ENCODE measurements around the gene GNAL. TPM values are rescaled to one million over a fixed set of nuclear protein-coding genes. Genes with fewer than 3 reads are reported as not detected.

Gene GNAL
- total and polyA plus RNA-seq, 5 donors = 3.5 to 9.4 (median 7.8) TPM

DNA sequence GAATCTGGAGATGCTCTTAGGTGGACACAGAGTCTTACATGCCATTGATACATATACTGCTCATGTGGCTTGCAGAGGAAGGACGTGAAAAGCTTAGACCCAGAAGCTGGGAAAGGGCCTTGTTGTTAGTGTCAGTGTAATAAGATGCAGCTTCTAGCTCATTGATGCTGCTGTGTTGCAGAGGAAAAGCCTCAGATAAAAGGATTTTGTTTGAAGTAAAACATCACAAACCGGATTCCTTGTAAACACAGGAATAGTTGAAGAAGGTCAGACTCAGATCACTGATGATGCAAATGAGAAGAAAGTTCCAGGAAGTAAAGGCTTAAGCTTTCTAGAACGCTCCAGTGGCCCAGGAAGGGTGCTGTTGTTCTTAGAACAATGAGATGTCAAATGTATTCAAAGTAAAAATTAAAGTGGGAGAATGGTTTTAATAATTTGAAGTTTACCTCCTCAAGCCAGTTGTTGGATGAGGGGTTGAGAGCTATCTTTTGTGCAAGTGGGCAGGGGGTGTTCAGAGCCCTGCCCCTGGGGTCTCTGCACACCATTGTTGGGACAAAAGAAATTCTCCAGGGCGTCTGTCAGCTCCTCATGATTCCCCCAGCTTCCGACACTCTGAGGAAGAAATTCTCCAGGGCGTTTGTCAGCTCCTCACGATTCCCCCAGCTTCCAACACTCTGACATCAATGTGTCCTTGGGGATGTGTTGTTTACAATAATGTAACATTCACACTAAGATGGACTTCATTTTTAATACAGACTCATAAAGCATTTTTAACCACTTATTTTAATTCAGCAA, 100.8 kb downstream of the GNAL start:
- H3K4me3 ChIP-seq (ENCODE audit: low read length) = no peak overlapping the region
- ATAC-seq (no peak), DNase-seq (no peak)
- H3K9me3 ChIP-seq (ENCODE audit: control insufficient read depth, low read length) = no peaks in the 10 kb centered on the region
- no peak overlapping the region for H3K27ac ChIP-seq (ENCODE audit: low read length)
- H3K27me3 ChIP-seq (ENCODE audit: control insufficient read depth, insufficient read depth) = no peaks in the 10 kb centered on the region
- no peaks in the 10 kb centered on the region for H3K4me1 ChIP-seq (ENCODE audit: control insufficient read depth, insufficient read depth, low read length)
- intact Hi-C loops (cut with DNase I) = no loop called here
- WGBS = 45% methylated on average over 7 of the region's 7 CpGs

DNA sequence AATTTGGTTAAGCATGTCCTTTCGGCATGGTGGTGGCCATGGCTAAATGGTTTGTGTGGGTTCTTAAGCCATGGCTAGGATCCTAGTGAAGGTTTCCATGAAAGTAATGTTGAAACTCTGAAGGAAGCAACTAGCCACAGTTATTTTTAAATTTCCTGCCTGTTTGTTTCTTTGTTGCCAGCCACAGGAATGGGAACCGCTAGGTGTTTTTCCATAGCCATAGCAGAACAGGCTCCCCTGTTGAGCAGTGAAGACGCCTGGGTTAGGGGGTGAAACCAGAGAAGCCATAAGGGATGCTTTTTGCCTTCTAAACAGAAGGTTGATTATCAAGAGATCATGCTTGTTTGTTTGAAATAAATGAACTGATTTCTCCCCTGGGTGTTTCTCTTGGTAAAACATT, 102.1 kb downstream of the GNAL start:
- 66% methylated on average over 3 of the region's 3 CpGs for WGBS
- Histone ChIP-seq H3K4me3 (ENCODE audit: low read length) (no peak overlapping the region), H3K27me3 (ENCODE audit: control insufficient read depth, insufficient read depth) (no peaks in the 10 kb centered on the region), H3K9me3 (ENCODE audit: control insufficient read depth, low read length) (no peaks in the 10 kb centered on the region), H3K27ac (ENCODE audit: low read length) (no peak overlapping the region), H3K4me1 (ENCODE audit: control insufficient read depth, insufficient read depth, low read length) (no peaks in the 10 kb centered on the region)
- DNase-seq = no peak
- intact Hi-C loops (cut with DNase I) = no loop called here
- ATAC-seq = no peak

DNA sequence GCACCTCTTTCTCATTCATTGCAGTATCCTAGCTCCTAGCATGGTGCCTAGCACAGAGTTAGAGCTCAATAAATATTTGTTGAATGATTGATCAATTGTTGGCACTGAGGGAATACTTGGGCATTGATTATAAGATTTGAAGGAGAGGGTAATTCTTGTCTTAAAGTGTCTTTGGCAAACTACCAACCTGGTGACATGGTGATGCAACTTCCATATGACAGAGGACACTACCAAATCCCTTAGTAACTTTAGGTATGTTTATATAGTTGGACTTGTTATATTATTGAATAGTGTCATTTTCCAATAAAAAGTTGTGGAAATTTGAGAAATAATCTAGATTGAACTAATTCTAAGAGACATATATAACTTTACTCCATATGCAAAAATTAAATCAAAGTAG, 103.6 kb downstream of the GNAL start:
- intact Hi-C loops (cut with DNase I) = no loop called here
- H3K4me1 ChIP-seq (ENCODE audit: control insufficient read depth, insufficient read depth, low read length) = no peaks in the 10 kb centered on the region
- no peak overlapping the region for H3K27ac ChIP-seq (ENCODE audit: low read length)
- no peak overlapping the region for H3K4me3 ChIP-seq (ENCODE audit: low read length)
- ATAC-seq = no peak
- H3K27me3 ChIP-seq (ENCODE audit: control insufficient read depth, insufficient read depth) = no peaks in the 10 kb centered on the region
- no peak for DNase-seq
- H3K9me3 ChIP-seq (ENCODE audit: control insufficient read depth, low read length) = no peaks in the 10 kb centered on the region

DNA sequence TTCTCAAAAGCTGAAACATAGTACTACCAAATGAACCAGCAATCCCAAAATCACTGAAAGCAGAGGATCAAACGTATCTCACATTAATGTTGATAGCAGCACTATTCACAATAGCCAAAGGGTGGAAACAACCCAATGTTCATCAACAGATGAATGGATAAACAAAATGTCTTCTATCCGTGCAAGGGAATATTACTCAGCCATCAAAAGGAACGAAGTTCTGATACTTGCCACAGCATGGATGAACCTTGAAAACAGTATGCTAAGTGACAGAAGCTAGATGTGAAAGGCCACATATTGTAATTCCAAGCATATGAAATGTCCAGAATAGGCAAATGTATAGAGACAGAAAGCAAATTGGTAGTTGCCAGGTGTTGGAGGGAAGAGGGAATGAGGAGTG, 105.1 kb downstream of the GNAL start:
- no peak for DNase-seq
- 91% methylated on average over 3 of the region's 3 CpGs for WGBS
- Histone ChIP-seq H3K27ac (ENCODE audit: low read length) (no peak overlapping the region), H3K27me3 (ENCODE audit: control insufficient read depth, insufficient read depth) (no peaks in the 10 kb centered on the region), H3K9me3 (ENCODE audit: control insufficient read depth, low read length) (no peaks in the 10 kb centered on the region), H3K4me3 (ENCODE audit: low read length) (no peak overlapping the region), H3K4me1 (ENCODE audit: control insufficient read depth, insufficient read depth, low read length) (no peaks in the 10 kb centered on the region)
- no peak for ATAC-seq
- intact Hi-C loops (cut with DNase I) = no loop called here

DNA sequence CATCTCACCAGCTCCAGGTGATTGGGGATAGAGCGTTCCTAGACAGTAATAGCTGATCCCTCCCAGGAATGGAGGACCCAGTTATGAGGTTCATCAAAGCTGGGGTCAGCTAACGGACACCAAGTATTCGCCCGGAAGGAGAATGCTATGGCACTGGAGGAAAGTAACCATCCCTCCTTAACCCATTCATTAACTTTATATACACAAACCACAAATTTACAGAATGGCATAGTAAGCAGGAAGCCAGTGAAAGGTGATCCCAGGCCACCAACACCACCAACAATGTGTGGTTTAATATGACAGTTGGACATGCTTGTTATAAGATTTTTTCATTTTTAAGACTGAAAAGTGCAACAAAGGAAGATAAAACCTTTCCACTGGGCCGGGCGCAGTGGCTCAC, 106.9 kb downstream of the GNAL start:
- Histone ChIP-seq H3K27ac (ENCODE audit: low read length) (no peak overlapping the region), H3K4me1 (ENCODE audit: control insufficient read depth, insufficient read depth, low read length) (no peaks in the 10 kb centered on the region)
- WGBS = 89% methylated on average over 6 of the region's 6 CpGs

DNA sequence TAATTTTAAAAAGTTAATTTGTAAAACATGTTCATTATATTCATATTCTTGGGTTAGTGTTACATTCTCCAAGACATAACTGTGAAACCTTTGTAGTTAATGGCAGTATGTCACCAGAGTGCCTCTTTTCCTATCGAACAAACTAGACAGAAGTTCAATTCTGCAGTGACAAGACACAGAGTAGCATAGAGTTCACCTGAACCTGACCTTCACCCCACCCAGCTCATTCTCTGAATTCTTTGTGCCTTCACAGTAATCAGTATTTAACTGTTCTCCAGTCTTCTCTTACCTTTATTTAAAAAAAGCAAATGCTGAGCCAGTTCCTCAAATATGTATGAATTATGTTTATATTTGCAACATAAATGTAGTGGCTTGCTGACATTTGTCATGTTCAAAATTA, 109.2 kb downstream of the GNAL start:
- Histone ChIP-seq H3K4me3 (ENCODE audit: low read length) (no peak overlapping the region), H3K9me3 (ENCODE audit: control insufficient read depth, low read length) (no peaks in the 10 kb centered on the region), H3K27ac (ENCODE audit: low read length) (no peak overlapping the region), H3K27me3 (ENCODE audit: control insufficient read depth, insufficient read depth) (no peaks in the 10 kb centered on the region), H3K4me1 (ENCODE audit: control insufficient read depth, insufficient read depth, low read length) (no peaks in the 10 kb centered on the region)
- no peak for ATAC-seq
- DNase-seq = no peak
- 39% methylated on average over 1 of the region's 1 CpG for WGBS
- intact Hi-C loops (cut with DNase I) = no loop called here

More for the DNA sequence above, 106.9 kb downstream of the GNAL start:
- DNase-seq = no peak
- H3K27me3 ChIP-seq (ENCODE audit: control insufficient read depth, insufficient read depth) = no peaks in the 10 kb centered on the region
- no peaks in the 10 kb centered on the region for H3K9me3 ChIP-seq (ENCODE audit: control insufficient read depth, low read length)
- intact Hi-C loops (cut with DNase I) = no loop called here
- no peak overlapping the region for H3K4me3 ChIP-seq (ENCODE audit: low read length)
- no peak for ATAC-seq

DNA sequence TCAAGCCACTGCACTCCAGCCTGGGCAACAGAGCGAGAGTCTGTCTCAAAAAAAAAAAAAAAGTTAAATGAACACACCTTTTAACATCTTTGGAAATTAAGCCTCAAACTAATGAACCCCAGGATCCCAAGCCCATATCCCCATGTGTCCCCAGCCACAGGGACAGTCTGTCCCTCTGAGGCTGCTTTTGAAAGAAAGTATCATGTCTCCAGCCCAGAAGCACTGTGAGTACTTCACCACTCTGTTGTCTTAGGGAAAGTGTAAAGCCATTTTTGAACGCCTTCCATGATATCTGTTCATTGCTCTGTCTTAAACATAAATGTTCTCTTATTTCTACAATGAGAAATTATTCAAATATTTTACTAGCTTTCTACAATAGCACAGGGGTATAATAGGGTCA, 110.0 kb downstream of the GNAL start:
- Histone ChIP-seq H3K4me1 (ENCODE audit: control insufficient read depth, insufficient read depth, low read length) (no peaks in the 10 kb centered on the region), H3K27me3 (ENCODE audit: control insufficient read depth, insufficient read depth) (no peaks in the 10 kb centered on the region), H3K4me3 (ENCODE audit: low read length) (no peak overlapping the region), H3K27ac (ENCODE audit: low read length) (no peak overlapping the region), H3K9me3 (ENCODE audit: control insufficient read depth, low read length) (no peaks in the 10 kb centered on the region)
- no peak for DNase-seq
- intact Hi-C loops (cut with DNase I) = no loop called here
- WGBS = 85% methylated on average over 2 of the region's 2 CpGs
- ATAC-seq = no peak

DNA sequence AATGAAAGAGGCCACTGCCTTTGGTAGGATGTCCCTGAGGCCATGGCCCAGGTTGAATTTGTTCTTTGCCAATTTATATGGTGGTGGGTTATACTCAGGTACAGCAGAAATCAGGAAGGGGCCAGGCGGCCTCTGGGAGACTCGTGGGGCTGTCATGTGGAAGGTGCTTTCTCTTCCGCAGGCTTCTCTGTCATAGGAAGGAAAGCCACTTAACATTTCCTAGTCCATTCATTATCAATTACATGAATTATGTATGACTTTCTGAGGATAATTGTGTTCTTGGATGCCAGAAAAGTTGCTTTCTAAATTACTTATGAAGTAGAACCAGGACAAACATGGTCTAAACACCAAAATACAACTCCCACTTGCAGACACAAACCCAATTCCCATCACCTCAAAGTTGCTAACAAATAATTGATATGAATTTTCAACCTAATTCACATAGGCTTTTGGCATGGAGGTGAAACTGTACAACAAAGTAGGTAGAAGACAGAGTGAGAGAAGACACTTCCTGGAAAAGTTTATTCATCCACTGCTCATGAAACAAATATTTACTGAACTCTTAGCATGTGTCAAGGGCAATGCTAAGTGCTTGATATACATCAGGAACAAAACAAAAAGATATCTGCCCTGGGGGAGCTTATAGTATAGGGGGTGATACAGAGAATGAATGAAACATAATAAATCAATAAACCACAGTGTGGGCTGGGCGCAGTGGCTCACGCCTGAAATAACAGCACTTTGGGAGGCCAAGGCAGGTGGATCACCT, 111.7 kb downstream of the GNAL start:
- no peaks in the 10 kb centered on the region for H3K9me3 ChIP-seq (ENCODE audit: control insufficient read depth, low read length)
- intact Hi-C loops (cut with DNase I) = no loop called here
- no peaks in the 10 kb centered on the region for H3K27me3 ChIP-seq (ENCODE audit: control insufficient read depth, insufficient read depth)
- 89% methylated on average over 5 of the region's 5 CpGs for WGBS
- DNase-seq (no peak), ATAC-seq (no peak)
- no peak overlapping the region for H3K27ac ChIP-seq (ENCODE audit: low read length)
- H3K4me1 ChIP-seq (ENCODE audit: control insufficient read depth, insufficient read depth, low read length) = no peaks in the 10 kb centered on the region
- no peak overlapping the region for H3K4me3 ChIP-seq (ENCODE audit: low read length)

DNA sequence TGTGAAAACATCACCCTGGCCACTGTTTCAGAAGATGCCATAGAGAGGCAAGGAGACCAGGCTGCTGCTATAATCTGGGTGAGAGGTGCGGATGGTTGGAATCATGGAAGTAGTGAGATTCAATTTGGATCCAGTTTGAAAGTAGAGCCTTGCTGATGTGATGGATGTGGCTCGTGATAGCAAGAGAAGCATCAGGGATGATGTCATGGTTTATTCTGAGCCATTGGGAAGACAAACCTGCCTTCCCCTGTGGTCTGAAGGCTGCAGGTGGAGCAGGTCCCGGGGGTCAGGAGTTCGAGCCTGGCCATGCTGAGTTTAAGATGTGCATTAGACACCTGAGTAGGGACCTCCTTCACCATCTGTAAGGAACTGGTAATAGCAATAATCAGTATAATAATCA, 112.5 kb downstream of the GNAL start:
- H3K27ac ChIP-seq (ENCODE audit: low read length) = no peak overlapping the region
- WGBS = 75% methylated on average over 4 of the region's 4 CpGs
- no peak for DNase-seq
- H3K9me3 ChIP-seq (ENCODE audit: control insufficient read depth, low read length) = no peaks in the 10 kb centered on the region
- intact Hi-C loops (cut with DNase I) = no loop called here
- H3K27me3 ChIP-seq (ENCODE audit: control insufficient read depth, insufficient read depth) = no peaks in the 10 kb centered on the region
- no peaks in the 10 kb centered on the region for H3K4me1 ChIP-seq (ENCODE audit: control insufficient read depth, insufficient read depth, low read length)
- no peak overlapping the region for H3K4me3 ChIP-seq (ENCODE audit: low read length)
- ATAC-seq = no peak

DNA sequence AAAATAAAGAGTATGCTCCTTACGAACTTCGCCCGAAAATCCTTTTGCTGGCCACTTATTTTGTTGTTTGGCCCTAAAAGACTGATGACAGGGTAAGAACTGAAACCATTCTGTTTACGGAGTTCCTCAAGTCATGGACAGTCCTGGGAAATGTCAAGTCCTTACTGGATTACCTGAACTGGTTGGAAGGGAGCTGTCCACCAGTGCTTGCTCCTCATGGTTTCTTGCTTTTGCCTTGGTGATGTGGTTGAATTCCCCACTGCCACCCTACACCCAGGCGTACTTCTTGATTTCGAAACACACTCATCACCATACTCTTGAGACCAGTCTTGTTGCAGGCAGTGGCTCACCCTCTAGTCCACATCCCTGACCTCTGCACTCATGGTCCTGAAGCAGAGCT, 113.1 kb downstream of the GNAL start:
- H3K4me1 ChIP-seq (ENCODE audit: control insufficient read depth, insufficient read depth, low read length) = no peaks in the 10 kb centered on the region
- no peaks in the 10 kb centered on the region for H3K9me3 ChIP-seq (ENCODE audit: control insufficient read depth, low read length)
- WGBS = 91% methylated on average over 6 of the region's 6 CpGs
- ATAC-seq = no peak
- H3K27me3 ChIP-seq (ENCODE audit: control insufficient read depth, insufficient read depth) = no peaks in the 10 kb centered on the region
- DNase-seq = no peak
- intact Hi-C loops (cut with DNase I) = no loop called here
- no peak overlapping the region for H3K27ac ChIP-seq (ENCODE audit: low read length)
- no peak overlapping the region for H3K4me3 ChIP-seq (ENCODE audit: low read length)

DNA sequence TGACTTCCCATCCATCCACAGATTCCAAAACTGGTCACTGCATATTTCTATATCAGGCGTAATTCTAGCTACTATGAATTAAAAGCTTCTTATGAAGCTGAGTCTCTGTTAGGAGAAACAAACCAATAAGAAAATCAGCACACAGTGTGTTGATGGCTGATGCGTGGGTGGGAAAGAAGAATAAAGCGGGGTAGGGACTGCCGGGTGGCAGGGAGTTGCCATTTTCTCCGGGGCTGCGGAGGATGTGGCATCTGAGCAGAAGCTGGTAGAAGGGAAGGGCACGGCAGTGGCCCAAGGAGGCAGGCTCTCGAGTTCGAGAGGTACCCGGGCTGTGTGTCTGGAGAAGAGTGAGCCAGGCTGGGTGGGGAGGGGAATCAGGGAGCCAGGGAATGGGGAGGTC, 113.5 kb downstream of the GNAL start:
- intact Hi-C loops (cut with DNase I) = no loop called here
- no peaks in the 10 kb centered on the region for H3K4me1 ChIP-seq (ENCODE audit: control insufficient read depth, insufficient read depth, low read length)
- no peaks in the 10 kb centered on the region for H3K9me3 ChIP-seq (ENCODE audit: control insufficient read depth, low read length)
- ATAC-seq (no peak), DNase-seq (no peak)
- 87% methylated on average over 10 of the region's 10 CpGs for WGBS
- H3K4me3 ChIP-seq (ENCODE audit: low read length) = no peak overlapping the region
- H3K27ac ChIP-seq (ENCODE audit: low read length) = no peak overlapping the region
- no peaks in the 10 kb centered on the region for H3K27me3 ChIP-seq (ENCODE audit: control insufficient read depth, insufficient read depth)

All from right cardiac atrium (tissue), 5 donors.